GM12891 (cell line): ENCODE data around the gene CDV3.

Experiments used
- PAX5 ChIP-seq: IDR thresholded peaks from 2 replicates; pipeline ENCODE4 v1.6.1; 2011; ENCODE audit warnings: low read length, moderate library complexity, mild to moderate bottlenecking; ENCODE audit not compliant: insufficient read depth, severe bottlenecking
- POLR2A ChIP-seq: IDR thresholded peaks from 2 replicates; pipeline ENCODE4 v1.6.1; 2011; ENCODE audit warnings: low read depth, low read length, control low read depth
- POLR2AphosphoS5 ChIP-seq: IDR thresholded peaks from 2 replicates; pipeline ENCODE4 v1.6.1; 2011; ENCODE audit warnings: low read depth, low read length, control low read depth
- POU2F2 ChIP-seq: IDR thresholded peaks from 2 replicates; pipeline ENCODE4 v1.6.1; 2011; ENCODE audit warnings: low read depth, mild to moderate bottlenecking, control low read depth, low read length, moderate library complexity
- TAF1 ChIP-seq: IDR thresholded peaks from 2 replicates; pipeline ENCODE4 v1.6.1; 2011; ENCODE audit warnings: low read depth, low read length, control low read depth

GRCh38 chr3:133525435-133525834 is 48.1 kb upstream of the CDV3 start:
- TF ChIP-seq POLR2AphosphoS5 (no peak), POLR2A (no peak), TAF1 (no peak), POU2F2 (no peak), PAX5 (no peak)
